GM08714 (cell line): Measurements from ENCODE around the gene COL6A5.

Experiments used
- H3K4me3 ChIP-seq: fragments of 200-500 bp; sonication (Bioruptor generic); 2 replicates; pipeline ENCODE4 v1.5.1; 2014; ENCODE audit warnings: mild to moderate bottlenecking, low read length, inconsistent platforms
- ZNF274 ChIP-seq: IDR thresholded peaks from 2 replicates; pipeline ENCODE4 v1.6.1; 2012; ENCODE audit warnings: mild to moderate bottlenecking, low read depth, low read length

The COL6A5 gene

DNA sequence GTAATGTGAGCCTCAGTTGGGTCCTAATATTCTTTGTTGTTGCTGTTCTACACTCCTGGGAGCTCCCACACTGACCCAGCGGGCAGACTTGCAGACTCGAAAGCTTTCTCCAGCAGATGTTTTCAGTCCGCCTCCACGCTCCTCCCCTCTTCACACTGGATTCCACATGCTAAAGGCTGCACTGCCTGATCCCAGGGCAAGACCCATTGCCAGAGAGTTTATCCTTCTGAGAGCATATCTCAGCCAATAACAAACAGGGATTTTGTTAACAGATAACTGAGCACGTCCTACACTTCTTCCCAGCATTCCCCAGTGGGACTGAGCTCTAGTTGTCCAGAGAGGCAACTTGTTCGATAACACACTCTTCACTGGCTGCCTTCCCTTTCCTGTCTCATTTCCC, 163.5 kb downstream of the COL6A5 start:
- no peak for TF ChIP-seq ZNF274

DNA sequence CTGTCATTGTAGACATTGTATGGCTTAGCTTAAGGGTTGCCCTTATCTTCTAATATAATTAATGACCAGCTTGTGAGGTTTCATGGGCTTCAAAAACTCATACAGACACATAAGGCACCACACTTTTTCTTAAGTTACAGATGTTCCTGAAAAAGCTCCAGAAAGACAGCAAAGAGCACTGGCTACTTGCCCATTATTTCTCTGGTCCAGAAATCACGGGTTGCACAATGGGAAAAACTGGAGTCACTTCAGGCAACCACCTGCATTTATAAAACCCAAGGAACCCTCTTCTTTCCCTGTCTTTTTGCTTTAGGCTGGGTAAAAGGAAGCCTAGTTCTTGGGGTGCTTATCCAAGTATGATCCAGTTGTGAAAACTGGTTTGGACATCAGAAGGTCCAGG, 169.2 kb downstream of the COL6A5 start:
- no peak overlapping the region for H3K4me3 ChIP-seq
- TF ChIP-seq ZNF274 = no peak

More for the DNA sequence above, 163.5 kb downstream of the COL6A5 start:
- H3K4me3 ChIP-seq = no peak overlapping the region

DNA sequence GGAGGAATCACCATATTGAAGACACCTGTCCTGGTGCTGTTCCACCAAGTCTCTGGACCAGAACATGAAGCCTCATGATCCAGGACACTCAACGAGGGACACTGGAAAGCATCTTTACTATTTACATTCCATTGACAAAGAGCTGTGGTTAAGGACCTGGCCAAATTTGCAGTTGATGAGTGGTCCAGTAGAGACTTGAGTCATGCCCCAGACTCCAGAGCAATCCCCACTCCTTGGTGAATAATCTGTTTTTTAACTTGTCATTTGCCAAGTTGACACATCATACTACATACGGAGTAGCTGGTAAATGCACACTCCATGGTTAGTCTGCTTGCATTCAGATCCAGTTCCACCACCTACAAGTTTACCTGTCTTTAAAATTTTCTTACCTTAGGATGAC, 170.3 kb downstream of the COL6A5 start:
- no peak overlapping the region for H3K4me3 ChIP-seq
- no peak for TF ChIP-seq ZNF274

DNA sequence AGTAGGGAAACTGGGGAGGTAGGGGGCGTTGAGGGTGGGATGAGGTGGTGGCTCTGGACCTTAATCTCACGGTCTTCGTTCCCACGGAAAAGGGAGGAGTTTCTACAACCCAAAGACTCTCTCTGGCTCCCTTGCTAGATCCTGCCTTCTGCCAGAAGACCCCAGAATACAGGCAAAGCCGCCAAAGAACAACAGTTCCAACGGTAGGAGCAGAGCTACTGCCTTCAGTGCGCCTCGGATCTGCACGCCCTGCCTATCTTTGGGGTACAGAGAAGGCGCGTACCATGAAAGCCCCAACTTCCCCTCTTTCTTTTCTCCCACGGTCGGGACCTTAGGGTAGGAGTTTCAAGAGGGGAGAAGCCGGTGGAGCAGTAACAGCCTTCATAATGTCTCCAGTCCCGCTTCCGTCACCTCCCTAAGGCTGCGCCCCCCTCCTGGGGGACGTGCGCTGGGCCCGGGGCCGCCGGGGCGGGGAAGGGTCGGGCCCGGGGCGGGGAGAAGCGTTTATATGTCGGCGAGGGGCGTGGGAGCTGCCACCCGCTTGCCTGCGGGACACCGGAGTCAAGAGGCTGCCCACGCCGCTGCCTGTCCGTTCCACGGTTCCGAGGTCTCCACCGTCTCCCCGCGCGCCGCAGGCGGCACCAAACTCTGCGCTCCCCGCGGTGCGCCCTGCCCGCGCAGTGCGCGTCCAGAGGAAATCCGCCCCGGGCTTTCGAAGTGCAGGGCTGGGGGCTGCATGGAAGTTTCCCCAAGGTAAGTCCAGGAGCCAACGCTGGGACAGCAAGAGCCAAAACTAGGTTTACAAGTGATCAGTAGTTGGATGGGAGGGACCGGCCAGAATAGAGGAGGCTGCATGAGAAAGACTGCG, 171.4 kb downstream of the COL6A5 start, which contains the start of gene COL6A6:
TSS of gene COL6A6 (plus strand) at position 533 of the 868 bp plus-strand sequence. CDS start 43,188 bp downstream, outside the sequence.
- TF ChIP-seq ZNF274 = no peak
- H3K4me3 ChIP-seq = no peak within 1 kb of the TSS

DNA sequence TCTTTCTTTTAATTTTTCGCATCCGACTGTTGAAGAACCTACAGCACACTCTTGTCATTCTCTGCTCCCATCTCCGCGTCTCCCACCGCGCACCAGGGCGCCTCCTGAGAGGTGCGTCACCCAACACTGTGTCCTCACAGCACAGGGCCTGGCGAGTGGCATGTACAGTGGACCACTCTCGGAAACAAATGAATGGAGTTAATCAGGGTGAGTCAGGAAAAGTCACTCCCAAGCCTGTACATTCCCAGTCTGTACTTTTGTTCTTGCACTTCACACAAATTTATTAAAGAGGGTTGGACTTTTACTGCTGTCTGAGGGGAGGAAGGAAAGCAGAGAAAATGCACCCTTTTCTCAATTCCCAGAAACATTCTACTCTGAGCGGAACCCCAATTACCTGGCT, 172.1 kb downstream of the COL6A5 start:
- no peak overlapping the region for H3K4me3 ChIP-seq
- TF ChIP-seq ZNF274 = no peak

DNA sequence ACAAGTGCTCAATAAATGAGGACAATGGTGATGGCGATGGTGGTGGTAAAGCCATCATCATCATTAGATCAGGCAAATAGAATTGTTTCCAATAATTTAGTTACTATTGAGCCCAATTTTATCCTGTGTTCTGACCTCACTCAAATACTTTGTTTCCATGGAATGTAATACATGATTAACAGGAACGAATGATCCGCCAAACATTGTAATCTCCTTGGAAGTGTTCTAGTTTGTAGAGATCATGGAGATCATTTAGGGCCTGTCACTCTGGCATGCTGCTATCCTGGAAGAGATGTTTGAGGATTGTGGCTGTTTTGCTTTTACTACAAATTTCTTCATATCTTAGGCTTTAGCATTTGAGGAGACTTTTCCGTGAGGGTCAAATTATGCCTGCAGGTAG, 174.3 kb downstream of the COL6A5 start:
- TF ChIP-seq ZNF274 = no peak
- H3K4me3 ChIP-seq = no peak overlapping the region

DNA sequence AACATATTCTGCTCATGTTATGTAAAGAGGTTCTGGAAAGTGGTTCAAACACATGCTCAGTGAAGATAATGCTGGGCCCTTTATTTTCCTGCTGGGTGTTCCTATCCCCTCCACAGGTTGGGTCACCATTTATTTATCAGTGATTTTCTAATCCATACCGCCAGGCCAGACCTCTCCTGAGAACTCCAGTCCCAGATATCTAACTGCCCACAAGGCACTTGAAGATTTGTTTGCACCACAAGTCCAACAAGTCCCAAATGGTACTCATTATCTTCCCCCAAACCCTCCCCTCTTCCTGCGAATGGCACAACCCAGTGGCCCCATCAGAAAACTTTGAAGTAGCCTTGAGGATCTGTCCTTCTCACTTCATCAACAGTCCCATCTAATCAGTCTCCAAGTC, 176.9 kb downstream of the COL6A5 start:
- no peak overlapping the region for H3K4me3 ChIP-seq
- no peak for TF ChIP-seq ZNF274

DNA sequence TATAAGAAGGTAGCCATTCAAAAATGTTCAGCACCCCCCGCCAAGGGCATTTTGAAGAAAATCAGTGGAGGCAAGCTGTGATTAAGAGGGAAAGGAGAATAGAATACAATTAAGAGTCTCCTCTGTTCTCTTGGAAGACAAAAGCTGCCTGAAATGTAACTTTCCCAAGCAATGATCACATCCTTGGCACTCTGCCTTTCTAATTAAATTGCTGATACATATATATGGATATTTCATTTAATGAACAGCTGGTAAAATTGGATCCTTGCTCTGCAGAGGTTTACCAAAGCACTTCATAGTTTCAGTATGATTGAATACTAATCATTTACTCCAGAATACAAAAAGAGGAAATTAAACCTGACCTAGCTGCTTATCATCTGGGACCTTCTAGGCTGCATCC, 182.0 kb downstream of the COL6A5 start:
- H3K4me3 ChIP-seq = no peak overlapping the region
- TF ChIP-seq ZNF274 = no peak

DNA sequence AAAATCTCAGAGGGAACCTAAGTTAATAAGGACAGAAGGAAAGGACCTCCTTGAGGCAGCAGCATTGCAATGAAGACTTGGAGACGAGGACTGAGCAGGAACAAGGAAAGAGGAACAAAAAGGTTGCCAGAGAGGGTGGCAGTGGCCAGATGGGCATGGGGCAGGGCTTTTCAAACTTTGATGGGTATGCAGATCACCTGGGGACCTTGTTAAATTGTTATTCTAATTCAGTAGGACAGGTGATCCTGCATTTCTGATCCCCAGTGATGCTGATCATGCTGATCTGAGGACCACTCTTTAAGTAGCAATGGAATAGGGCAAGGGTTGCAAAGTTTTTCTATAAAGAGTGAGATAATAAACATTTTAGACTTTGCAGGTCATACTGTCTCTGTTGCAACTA, 182.6 kb downstream of the COL6A5 start:
- TF ChIP-seq ZNF274 = no peak
- H3K4me3 ChIP-seq = no peak overlapping the region

DNA sequence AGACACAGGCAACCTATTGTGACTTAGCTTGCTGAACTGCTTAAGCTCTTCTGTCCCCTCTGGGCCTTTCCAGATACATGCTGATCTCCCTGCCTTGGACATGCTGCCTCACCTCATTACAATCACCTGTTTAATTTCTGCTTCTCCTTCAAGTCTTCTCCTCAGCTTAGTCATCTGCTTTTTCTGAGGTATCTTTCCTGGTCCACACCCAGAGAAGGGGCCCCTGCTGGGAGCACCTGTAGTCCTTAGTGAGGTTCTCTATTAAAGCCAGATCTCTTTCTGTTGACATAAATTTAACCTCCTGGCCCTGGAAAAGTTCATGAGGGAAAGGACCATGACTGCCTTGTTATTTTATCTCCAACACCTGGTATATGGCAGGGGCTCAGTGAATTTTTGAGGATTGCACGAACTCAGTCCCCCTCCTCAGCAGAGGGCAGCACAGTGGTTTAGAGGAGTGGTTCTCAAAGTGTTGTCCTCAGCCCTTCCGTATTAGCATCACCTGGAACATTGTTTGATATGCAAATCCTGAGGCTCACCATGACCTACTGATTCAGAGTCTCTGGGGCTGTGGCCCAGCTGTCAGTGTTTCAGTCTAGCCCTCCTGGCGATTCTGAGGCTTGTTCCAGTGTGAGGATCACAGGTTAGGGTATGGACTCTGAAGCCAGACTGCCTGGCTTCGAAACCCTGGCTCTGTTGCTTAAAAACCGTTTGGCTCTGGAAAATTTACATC, 184.2 kb downstream of the COL6A5 start:
- H3K4me3 ChIP-seq = no peak overlapping the region
- TF ChIP-seq ZNF274 = no peak

DNA sequence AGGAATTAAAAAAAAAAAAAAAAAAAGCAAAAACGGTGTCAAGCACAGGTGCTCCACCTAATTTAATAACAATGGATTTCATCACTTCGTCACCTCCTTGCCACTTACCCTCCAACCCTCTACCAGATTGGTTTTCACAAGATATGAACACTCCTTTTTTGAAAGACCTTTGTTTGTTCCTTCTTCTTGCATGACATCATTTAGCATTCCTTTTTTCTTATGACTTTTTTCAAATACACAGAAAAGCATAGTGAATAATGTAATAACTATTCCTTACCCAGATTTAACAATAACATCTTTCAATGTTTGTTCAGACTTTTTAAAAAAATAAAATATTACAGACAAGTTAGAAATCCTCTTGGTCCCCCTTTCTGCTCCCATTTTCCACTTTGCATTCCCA, 187.8 kb downstream of the COL6A5 start:
- no peak for TF ChIP-seq ZNF274
- H3K4me3 ChIP-seq = no peak overlapping the region
